Activated naive CD8-positive, alpha-beta T cell treated with anti-CD3 and anti-CD28 coated beads, Interleukin-2, amount 10 ng/mL, durations not matched to agents 7 days and 5 days (primary cell): ENCODE results near the gene TPI1. TPM values are rescaled to one million over a fixed set of nuclear protein-coding genes. Genes with fewer than 3 reads are reported as not detected.

Experiments used
- ATAC-seq: fragments of 150-1000 bp; cut with Tn5 transposase; one replicate; pipeline ENCODE4 v1.10.0; 2021; ENCODE audit warnings: low read depth, moderate library complexity
- POLR2A ChIA-PET: fragments of 350-600 bp; sonication (Branson Sonifier 250); formaldehyde crosslinking; loops from one replicate; lab custom pipeline; 2021; ENCODE audit warnings: antibody characterized with exemption; lab: Charles Lee
- DNase-seq: peaks from one replicate; pipeline ENCODE4 v3.0.0; 2021
- H3K27ac Mint-ChIP-seq: one replicate; pipeline ENCODE4 v1.8.0; 2022; ENCODE audit warnings: mild to moderate bottlenecking, mixed read lengths
- H3K27me3 Mint-ChIP-seq: one replicate; pipeline ENCODE4 v1.8.0; 2022; ENCODE audit warnings: mild to moderate bottlenecking, moderate library complexity, mixed read lengths
- H3K36me3 Mint-ChIP-seq: one replicate; pipeline ENCODE4 v1.8.0; 2021; ENCODE audit warnings: mild to moderate bottlenecking, mixed read lengths
- H3K4me1 Mint-ChIP-seq: one replicate; pipeline ENCODE4 v1.8.0; 2021; ENCODE audit warnings: mixed read lengths
- H3K4me3 Mint-ChIP-seq: one replicate; pipeline ENCODE4 v1.8.0; 2022; ENCODE audit warnings: mild to moderate bottlenecking, moderate library complexity, mixed read lengths
- H3K9me3 Mint-ChIP-seq: one replicate; pipeline ENCODE4 v1.8.0; 2021; ENCODE audit warnings: mixed read lengths
- total RNA-seq, 2 experiments: library from RNA; stranded (reverse); gene quantifications; one replicate each; pipeline ENCODE4 v1.2.3, GENCODE V29; 2021

TPI1 gene
- total RNA-seq, result 1,000 to 10,000 TPM; 1,129 to 1,200 TPM

GRCh38 chr12:6867413-6868210, at the start of gene TPI1:
Gene TPI1 (plus strand): TSS chr12:6867531. CDS start chr12:6867567, 36 bp downstream.
- no peaks in the 10 kb centered on the region for H3K9me3 Mint-ChIP-seq
- ATAC-seq (peak; percentile 65), DNase-seq (peak; percentile 85)
- H3K27me3 Mint-ChIP-seq, result no peaks in the 10 kb centered on the region
- peaks cover 38% of the 10 kb centered on the region for H3K36me3 Mint-ChIP-seq
- peaks cover 39% of the 10 kb centered on the region for H3K4me1 Mint-ChIP-seq
- peak within 1 kb of the TSS; percentile 95 for H3K4me3 Mint-ChIP-seq
- peak within 1 kb of the TSS; percentile 96 for H3K27ac Mint-ChIP-seq
- POLR2A ChIA-PET, result interaction anchor here (0.7 to 7.5 kb wide), 25 partner anchors 14 to 241 kb away, joined by 3 to 106 read pairs (median 4); partner anchors contain the start of genes C12orf57, CDCA3, COPS7A and ENO2

- H3K27me3 Mint-ChIP-seq, result peaks cover 37% of the 10 kb centered on the region
- no peak overlapping the region for H3K4me3 Mint-ChIP-seq
- H3K9me3 Mint-ChIP-seq, result no peaks in the 10 kb centered on the region
- H3K36me3 Mint-ChIP-seq, result no peaks in the 10 kb centered on the region
- H3K4me1 Mint-ChIP-seq, result peaks cover 10% of the 10 kb centered on the region
- H3K27ac Mint-ChIP-seq, result peak overlapping the region; percentile 0
- POLR2A ChIA-PET, result no interaction called here
- DNase-seq, result no peak
- no peak for ATAC-seq
Measured at GRCh38 chr12:6817662-6818157, 49.6 kb upstream of the TPI1 start.

- Mint-ChIP-seq H3K36me3 (no peaks in the 10 kb centered on the region), H3K4me3 (no peak overlapping the region), H3K4me1 (peaks cover 10% of the 10 kb centered on the region), H3K9me3 (no peaks in the 10 kb centered on the region), H3K27ac (no peak overlapping the region), H3K27me3 (peaks cover 42% of the 10 kb centered on the region)
- DNase-seq (no peak), ATAC-seq (no peak)
- POLR2A ChIA-PET, result no interaction called here
Measured at GRCh38 chr12:6818222-6818621, 49.1 kb upstream of the TPI1 start.

GRCh38 chr12:6818645-6819044, 48.7 kb upstream of the TPI1 start:
- H3K36me3 Mint-ChIP-seq, result no peaks in the 10 kb centered on the region
- peaks cover 10% of the 10 kb centered on the region for H3K4me1 Mint-ChIP-seq
- H3K27ac Mint-ChIP-seq, result no peak overlapping the region
- DNase-seq (no peak), ATAC-seq (no peak)
- H3K9me3 Mint-ChIP-seq, result no peaks in the 10 kb centered on the region
- POLR2A ChIA-PET, result no interaction called here
- peaks cover 40% of the 10 kb centered on the region for H3K27me3 Mint-ChIP-seq
- no peak overlapping the region for H3K4me3 Mint-ChIP-seq

GRCh38 chr12:6819106-6820030, 48.0 kb upstream of the TPI1 start:
- POLR2A ChIA-PET, result interaction anchor here (0.8 to 1.0 kb wide), 2 partner anchors 28 to 66 kb away, joined by 3 read pairs; partner anchors contain the start of gene MLF2
- DNase-seq (no peak), ATAC-seq (no peak)
- no peaks in the 10 kb centered on the region for H3K36me3 Mint-ChIP-seq
- H3K27me3 Mint-ChIP-seq, result peaks cover 35% of the 10 kb centered on the region
- peaks cover 10% of the 10 kb centered on the region for H3K4me1 Mint-ChIP-seq
- H3K4me3 Mint-ChIP-seq, result no peak overlapping the region
- H3K9me3 Mint-ChIP-seq, result no peaks in the 10 kb centered on the region
- no peak overlapping the region for H3K27ac Mint-ChIP-seq

GRCh38 chr12:6820166-6820565, 47.2 kb upstream of the TPI1 start:
- Mint-ChIP-seq H3K4me3 (no peak overlapping the region), H3K27ac (no peak overlapping the region), H3K4me1 (peaks cover 10% of the 10 kb centered on the region), H3K9me3 (no peaks in the 10 kb centered on the region), H3K36me3 (no peaks in the 10 kb centered on the region), H3K27me3 (peaks cover 38% of the 10 kb centered on the region)
- DNase-seq (no peak), ATAC-seq (no peak)
- POLR2A ChIA-PET, result interaction anchor here (0.6 to 1.0 kb wide), 3 partner anchors 28 to 324 kb away, joined by 3 read pairs; partner anchors contain the start of gene MLF2

- POLR2A ChIA-PET, result interaction anchor here (0.6 to 1.4 kb wide), 3 partner anchors 13 to 351 kb away, joined by 3 to 5 read pairs (median 4); partner anchors contain the start of genes MLF2 and VAMP1
- ATAC-seq (no peak), DNase-seq (peak; percentile 35)
- H3K4me1 Mint-ChIP-seq, result peaks cover 13% of the 10 kb centered on the region
- peak within 1 kb of the TSS; percentile 64 for H3K4me3 Mint-ChIP-seq
- H3K36me3 Mint-ChIP-seq, result no peaks in the 10 kb centered on the region
- H3K27ac Mint-ChIP-seq, result peak within 1 kb of the TSS; percentile 66
- no peaks in the 10 kb centered on the region for H3K9me3 Mint-ChIP-seq
- H3K27me3 Mint-ChIP-seq, result peaks cover 53% of the 10 kb centered on the region
Measured at GRCh38 chr12:6821591-6822425, 45.5 kb upstream of the TPI1 start, which contains the start of gene GPR162. Gene GPR162 (plus strand): TSS chr12:6821821. CDS start chr12:6823899, 2,078 bp downstream.

GRCh38 chr12:6822426-6823135, 44.8 kb upstream of the TPI1 start:
- POLR2A ChIA-PET, result interaction anchor here (0.6 to 1.4 kb wide), 3 partner anchors 12 to 352 kb away, joined by 3 to 4 read pairs (median 3); partner anchors contain the start of gene VAMP1
- H3K4me3 Mint-ChIP-seq, result no peak overlapping the region
- ATAC-seq, result no peak

GRCh38 chr12:6823182-6824084, 43.9 kb upstream of the TPI1 start:
- Mint-ChIP-seq H3K9me3 (no peaks in the 10 kb centered on the region), H3K36me3 (no peaks in the 10 kb centered on the region), H3K4me1 (peaks cover 20% of the 10 kb centered on the region), H3K27ac (no peak overlapping the region), H3K27me3 (peaks cover 62% of the 10 kb centered on the region), H3K4me3 (no peak overlapping the region)
- DNase-seq, result peak; percentile 31
- POLR2A ChIA-PET, result interaction anchor here (0.6 to 1.4 kb wide), 3 partner anchors 16 to 353 kb away, joined by 3 read pairs; partner anchors contain the start of gene VAMP1
- no peak for ATAC-seq

More at GRCh38 chr12:6822426-6823135, 44.8 kb upstream of the TPI1 start:
- DNase-seq, result no peak
- H3K27me3 Mint-ChIP-seq, result peaks cover 61% of the 10 kb centered on the region
- H3K27ac Mint-ChIP-seq, result no peak overlapping the region
- H3K4me1 Mint-ChIP-seq, result peaks cover 17% of the 10 kb centered on the region
- H3K9me3 Mint-ChIP-seq, result no peaks in the 10 kb centered on the region
- H3K36me3 Mint-ChIP-seq, result no peaks in the 10 kb centered on the region

- H3K9me3 Mint-ChIP-seq, result no peaks in the 10 kb centered on the region
Measured at GRCh38 chr12:6824085-6824775, 43.1 kb upstream of the TPI1 start.

More at GRCh38 chr12:6824085-6824775, 43.1 kb upstream of the TPI1 start:
- no peak for DNase-seq
- Mint-ChIP-seq H3K4me1 (peaks cover 25% of the 10 kb centered on the region), H3K27me3 (peaks cover 67% of the 10 kb centered on the region), H3K27ac (no peak overlapping the region), H3K4me3 (no peak overlapping the region), H3K36me3 (no peaks in the 10 kb centered on the region)
- POLR2A ChIA-PET, result interaction anchor here (0.9 kb wide), 1 partner anchor 15 kb away, joined by 3 read pairs; no protein-coding TSS in a partner anchor
- no peak for ATAC-seq
